PC-9 (cell line): ENCODE data around the gene PTPN9. TPM values are rescaled to one million over a fixed set of nuclear protein-coding genes. Genes with fewer than 3 reads are reported as not detected.

Experiments
- BruUV-seq: library from RNA; stranded (reverse); fragments of 400-500 nt; replicated peaks from 2 replicates; lab custom pipeline; 2021; lab: Mats Ljungman, UMichigan
- CTCF ChIA-PET: fragments of 300-600 bp; sonication (Branson Sonifier 250); formaldehyde crosslinking; loops from one replicate; lab custom pipeline; 2022; ENCODE audit warnings: antibody characterized with exemption; lab: Charles Lee
- POLR2A ChIA-PET: fragments of 300-600 bp; sonication (Branson Sonifier 250); formaldehyde crosslinking; loops from one replicate; lab custom pipeline; 2022; ENCODE audit warnings: antibody characterized with exemption; ENCODE audit not compliant: unreplicated experiment; lab: Charles Lee
- DNase-seq, 2 experiments: peaks; one replicate each; pipeline versions ENCODE4 v3.0.0 to v3.0.0-alpha.2; 2015 to 2022; ENCODE audit warnings: mixed read lengths in 1 of 2
- H2AFZ ChIP-seq: fragments of 200-600 bp; sonication (generic); 2 replicates; pipeline ENCODE4 v1.8.1; 2017; ENCODE audit warnings: antibody characterized with exemption
- H3F3A ChIP-seq: fragments of 200-600 bp; sonication (generic); 2 replicates; pipeline ENCODE4 v1.8.1; 2017; ENCODE audit warnings: antibody characterized with exemption, mild to moderate bottlenecking, low read depth; ENCODE audit not compliant: insufficient read depth
- H3K27ac ChIP-seq: fragments of 200-600 bp; sonication (generic); 2 replicates; pipeline ENCODE4 v1.6.1; 2016; ENCODE audit warnings: mixed run types
- H3K27me3 ChIP-seq: fragments of 200-600 bp; sonication (generic); 2 replicates; pipeline ENCODE4 v1.6.1; 2016; ENCODE audit warnings: low read depth, mixed run types; ENCODE audit not compliant: insufficient read depth
- H3K36me3 ChIP-seq: fragments of 200-600 bp; sonication (generic); 2 replicates; pipeline ENCODE4 v1.6.1; 2016; ENCODE audit warnings: low read depth, mixed run types
- H3K4me1 ChIP-seq: fragments of 200-600 bp; sonication (generic); replicated peaks from 2 replicates; pipeline ENCODE4 v1.6.1; 2016; ENCODE audit warnings: mixed run types; ENCODE audit not compliant: insufficient read depth
- H3K4me2 ChIP-seq: fragments of 200-600 bp; sonication (generic); 2 replicates; pipeline ENCODE4 v1.6.1; 2017; ENCODE audit warnings: mixed run types
- H3K4me3 ChIP-seq: fragments of 200-600 bp; sonication (generic); 2 replicates; pipeline ENCODE4 v1.6.1; 2016; ENCODE audit warnings: mixed run types
- H3K79me2 ChIP-seq: fragments of 200-600 bp; sonication (generic); 2 replicates; pipeline ENCODE4 v1.6.1; 2017; ENCODE audit warnings: low read depth, mixed run types
- H3K9me2 ChIP-seq: fragments of 200-600 bp; sonication (generic); 2 replicates; pipeline ENCODE4 v1.8.1; 2017; ENCODE audit warnings: mild to moderate bottlenecking; ENCODE audit not compliant: insufficient read depth
- H3K9me3 ChIP-seq: fragments of 200-600 bp; sonication (generic); 2 replicates; pipeline ENCODE4 v1.8.1; 2016; ENCODE audit warnings: low read depth; ENCODE audit not compliant: insufficient read depth
- H4K20me1 ChIP-seq: fragments of 200-600 bp; sonication (generic); 2 replicates; pipeline ENCODE4 v1.8.1; 2017; ENCODE audit not compliant: insufficient read depth
- EZH2 ChIP-seq: fragments of 200-600 bp; sonication (generic); IDR thresholded peaks from 2 replicates; pipeline ENCODE4 v1.8.0; 2017; ENCODE audit warnings: antibody characterized with exemption, low read depth
- intact Hi-C: fragments of 100-400 bp; cut with micrococcal nuclease; formaldehyde crosslinking; loops from one replicate; pipeline ENCODE4 v1.10.0; 2022; ENCODE audit not compliant: unreplicated experiment
- total RNA-seq: library from RNA; stranded (reverse); gene quantifications from 2 replicates; pipeline ENCODE4 v1.2.3, GENCODE V29; 2021
- TF ChIP-seq, protein P1 (sequence below): fragments of 200-600 bp; sonication (generic); conservative IDR thresholded peaks from 2 replicates; pipeline ENCODE4 v1.6.1; 2017; ENCODE audit warnings: mixed run types, antibody characterized with exemption, mild to moderate bottlenecking, moderate library complexity

Gene PTPN9
- total RNA-seq, 1 experiment from 2014 or later = 22.4 TPM

- no peaks in the 10 kb centered on the region for H3K79me2 ChIP-seq
- H3K27me3 ChIP-seq = no peaks in the 10 kb centered on the region
- BruUV-seq = no TSS peak
- no peak overlapping the region for H3K27ac ChIP-seq
- no peaks in the 10 kb centered on the region for H3K4me1 ChIP-seq
- H3K4me2 ChIP-seq = no peak overlapping the region
- ChIA-PET CTCF (no interaction called here), POLR2A (no interaction called here)
- TF ChIP-seq, protein P1, sequence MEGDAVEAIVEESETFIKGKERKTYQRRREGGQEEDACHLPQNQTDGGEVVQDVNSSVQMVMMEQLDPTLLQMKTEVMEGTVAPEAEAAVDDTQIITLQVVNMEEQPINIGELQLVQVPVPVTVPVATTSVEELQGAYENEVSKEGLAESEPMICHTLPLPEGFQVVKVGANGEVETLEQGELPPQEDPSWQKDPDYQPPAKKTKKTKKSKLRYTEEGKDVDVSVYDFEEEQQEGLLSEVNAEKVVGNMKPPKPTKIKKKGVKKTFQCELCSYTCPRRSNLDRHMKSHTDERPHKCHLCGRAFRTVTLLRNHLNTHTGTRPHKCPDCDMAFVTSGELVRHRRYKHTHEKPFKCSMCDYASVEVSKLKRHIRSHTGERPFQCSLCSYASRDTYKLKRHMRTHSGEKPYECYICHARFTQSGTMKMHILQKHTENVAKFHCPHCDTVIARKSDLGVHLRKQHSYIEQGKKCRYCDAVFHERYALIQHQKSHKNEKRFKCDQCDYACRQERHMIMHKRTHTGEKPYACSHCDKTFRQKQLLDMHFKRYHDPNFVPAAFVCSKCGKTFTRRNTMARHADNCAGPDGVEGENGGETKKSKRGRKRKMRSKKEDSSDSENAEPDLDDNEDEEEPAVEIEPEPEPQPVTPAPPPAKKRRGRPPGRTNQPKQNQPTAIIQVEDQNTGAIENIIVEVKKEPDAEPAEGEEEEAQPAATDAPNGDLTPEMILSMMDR = no peak
- TF ChIP-seq EZH2 = no peak
- DNase-seq = no peak
- no peak overlapping the region for H3K4me3 ChIP-seq
- H3F3A ChIP-seq = peaks cover 5% of the 10 kb centered on the region; the same call in 1 of the 2 replicates
- H3K9me2 ChIP-seq = no peaks in the 10 kb centered on the region
- H4K20me1 ChIP-seq = no peaks in the 10 kb centered on the region
- intact Hi-C loops = no loop called here
- H2AFZ ChIP-seq = no peak overlapping the region
- no peaks in the 10 kb centered on the region for H3K9me3 ChIP-seq
- H3K36me3 ChIP-seq = 0 out of 2 replicates have a peak, but pooled peaks cover 4% of the 10 kb centered on the region
Observed at GRCh38 chr15:75523011-75523410, 56.1 kb downstream of the PTPN9 start.

DNA sequence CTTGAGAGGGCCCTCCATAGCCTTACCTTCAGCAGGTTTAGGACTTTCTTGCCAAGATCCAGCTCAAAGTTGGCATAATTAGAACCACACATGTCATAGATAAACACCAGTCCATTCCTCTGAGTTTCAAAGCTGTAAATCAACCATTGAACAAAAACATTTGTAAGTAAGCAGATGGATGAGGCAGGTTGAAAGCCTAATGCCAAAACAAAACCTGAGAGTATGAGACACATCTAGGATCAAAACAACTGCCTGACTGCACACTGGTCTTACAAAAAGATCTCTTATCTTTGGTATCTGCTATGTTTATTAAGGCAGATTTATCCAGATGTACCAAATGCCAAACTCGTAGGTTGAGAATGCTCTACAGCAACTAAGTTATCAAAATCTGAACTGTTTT, 61.9 kb downstream of the PTPN9 start:
- BruUV-seq = no TSS peak
- H3K36me3 ChIP-seq = peaks cover 7% of the 10 kb centered on the region; the same call in 1 of the 2 replicates
- intact Hi-C loops = no loop called here
- H3F3A ChIP-seq = peaks cover 17% of the 10 kb centered on the region; the same call in 1 of the 2 replicates
- POLR2A ChIA-PET = no interaction called here
- H3K27me3 ChIP-seq = no peaks in the 10 kb centered on the region
- no peaks in the 10 kb centered on the region for H3K79me2 ChIP-seq
- no peak for DNase-seq
- TF ChIP-seq, protein P1 = no peak
- TF ChIP-seq EZH2 = no peak
- no peak overlapping the region for H3K4me3 ChIP-seq
- H3K9me3 ChIP-seq = no peaks in the 10 kb centered on the region
- no peak overlapping the region for H2AFZ ChIP-seq
- no peaks in the 10 kb centered on the region for H3K9me2 ChIP-seq
- CTCF ChIA-PET = interaction anchor here (0.7 kb wide), 1 partner anchor 328 kb away, joined by 6 read pairs; no protein-coding TSS in a partner anchor
- H4K20me1 ChIP-seq = no peaks in the 10 kb centered on the region
- 0 out of 2 replicates have a peak, but pooled peaks cover 6% of the 10 kb centered on the region for H3K4me1 ChIP-seq
- peak overlapping the region; percentile 20; the same call in 1 of the 2 replicates for H3K27ac ChIP-seq
- H3K4me2 ChIP-seq = 0 out of 2 replicates have a peak overlapping the region, but pooled peaks have one; percentile 25

GRCh38 chr15:75508840-75509532, 70.1 kb downstream of the PTPN9 start:
- H2AFZ ChIP-seq = no peak overlapping the region
- H3K4me3 ChIP-seq = no peak overlapping the region
- H3K4me1 ChIP-seq = no peaks in the 10 kb centered on the region
- no peaks in the 10 kb centered on the region for H4K20me1 ChIP-seq
- BruUV-seq = no TSS peak
- H3K9me2 ChIP-seq = no peaks in the 10 kb centered on the region
- ChIA-PET POLR2A (no interaction called here), CTCF (interaction anchor here (0.5 kb wide), 1 partner anchor 156 kb away, joined by 3 read pairs; no protein-coding TSS in a partner anchor)
- no peaks in the 10 kb centered on the region; the same call in 1 of the 2 replicates for H3K36me3 ChIP-seq
- H3F3A ChIP-seq = peaks cover 19% of the 10 kb centered on the region
- H3K4me2 ChIP-seq = no peak overlapping the region
- intact Hi-C loops = loop anchor here (5.0 kb wide), 2 partner anchors 133 to 173 kb away; partner anchors contain the start of gene IMP3
- H3K9me3 ChIP-seq = no peaks in the 10 kb centered on the region
- peak in 1 of 2 experiments; percentile 10 for DNase-seq
- no peaks in the 10 kb centered on the region for H3K27me3 ChIP-seq
- H3K79me2 ChIP-seq = no peaks in the 10 kb centered on the region
- H3K27ac ChIP-seq = no peak overlapping the region
- TF ChIP-seq, protein P1 = peak; percentile 67
- TF ChIP-seq EZH2 = no peak
